SJCRH30 (cell line): ENCODE measurements around the gene CCL17. TPM values are rescaled to one million over a fixed set of nuclear protein-coding genes. Genes with fewer than 3 reads are reported as not detected.
A peak's percentile ranks its signal among the peaks of the same experiment; 100 is the strongest.
"Not testable (repeated sequence)": the region's sequence is repeated elsewhere in the genome, so short reads cannot be mapped to it uniquely, and the experiment has no call there.

Source experiments
- DNase-seq, 2 experiments: peaks; one replicate each; pipeline ENCODE4 v3.0.0-alpha.2; 2015 to 2020
- H3K27ac ChIP-seq: fragments of 250-450 bp; sonication (Bioruptor Pico); 2 replicates; pipeline ENCODE4 v1.5.1; 2020; ENCODE audit warnings: mild to moderate bottlenecking, moderate library complexity
- H3K27me3 ChIP-seq: fragments of 250-450 bp; sonication (Bioruptor Pico); 2 replicates; pipeline ENCODE4 v1.5.1; 2020; ENCODE audit warnings: mild to moderate bottlenecking, moderate library complexity
- H3K36me3 ChIP-seq: fragments of 250-450 bp; sonication (Bioruptor Pico); 2 replicates; pipeline ENCODE4 v1.5.1; 2020; ENCODE audit warnings: mild to moderate bottlenecking, moderate library complexity
- H3K4me1 ChIP-seq: fragments of 250-450 bp; sonication (Bioruptor Pico); 2 replicates; pipeline ENCODE4 v1.5.1; 2020; ENCODE audit warnings: mild to moderate bottlenecking, moderate library complexity
- H3K4me3 ChIP-seq: fragments of 250-450 bp; sonication (Bioruptor Pico); 2 replicates; pipeline ENCODE4 v1.5.1; 2020; ENCODE audit warnings: mild to moderate bottlenecking, moderate library complexity
- H3K9me3 ChIP-seq: fragments of 250-450 bp; sonication (Bioruptor Pico); replicated peaks from 2 replicates; pipeline ENCODE4 v1.5.1; 2020; ENCODE audit warnings: mild to moderate bottlenecking, moderate library complexity
- total RNA-seq: library from RNA; depleted of rRNA; stranded (reverse); fragments of >200 nt; shearing (Covaris generic); gene quantifications from 2 replicates; pipeline ENCODE4 v1.2.3, GENCODE V29; 2014

The CCL17 gene
- total RNA-seq, 1 experiment from 2014 or later, result not detected

GRCh38 chr16:57423152-57423551, 18.6 kb downstream of the CCL17 start:
- Histone ChIP-seq H3K9me3 (no peaks in the 10 kb centered on the region), H3K4me3 (no peak overlapping the region), H3K27ac (no peak overlapping the region), H3K27me3 (no peaks in the 10 kb centered on the region), H3K4me1 (peaks cover 3% of the 10 kb centered on the region; the same call in 1 of the 2 replicates), H3K36me3 (peaks cover 9% of the 10 kb centered on the region)
- DNase-seq, result no peak

GRCh38 chr16:57424583-57424982, 20.0 kb downstream of the CCL17 start:
- Histone ChIP-seq H3K4me3 (no peak overlapping the region), H3K27ac (no peak overlapping the region), H3K9me3 (no peaks in the 10 kb centered on the region), H3K4me1 (no peaks in the 10 kb centered on the region), H3K36me3 (peaks cover 9% of the 10 kb centered on the region), H3K27me3 (no peaks in the 10 kb centered on the region)
- DNase-seq, result no peak

- no peak for DNase-seq
- no peaks in the 10 kb centered on the region for H3K27me3 ChIP-seq
These were observed 21.8 kb downstream of the CCL17 start for GRCh38 chr16:57426356-57426755.

GRCh38 chr16:57427307-57427706, 22.7 kb downstream of the CCL17 start:
- Histone ChIP-seq H3K4me1 (no peaks in the 10 kb centered on the region), H3K36me3 (peaks cover 34% of the 10 kb centered on the region), H3K27me3 (no peaks in the 10 kb centered on the region), H3K27ac (no peak overlapping the region), H3K4me3 (no peak overlapping the region), H3K9me3 (no peaks in the 10 kb centered on the region)
- DNase-seq, result no peak

More at GRCh38 chr16:57426356-57426755, 21.8 kb downstream of the CCL17 start:
- H3K27ac ChIP-seq, result no peak overlapping the region
- H3K4me3 ChIP-seq, result no peak overlapping the region
- no peaks in the 10 kb centered on the region for H3K9me3 ChIP-seq
- peaks cover 24% of the 10 kb centered on the region for H3K36me3 ChIP-seq
- no peaks in the 10 kb centered on the region for H3K4me1 ChIP-seq

GRCh38 chr16:57427824-57428223, 23.3 kb downstream of the CCL17 start:
- no peaks in the 10 kb centered on the region for H3K4me1 ChIP-seq
- H3K9me3 ChIP-seq, result no peaks in the 10 kb centered on the region
- no peaks in the 10 kb centered on the region for H3K27me3 ChIP-seq
- no peak overlapping the region for H3K27ac ChIP-seq
- no peak for DNase-seq
- peaks cover 39% of the 10 kb centered on the region for H3K36me3 ChIP-seq
- H3K4me3 ChIP-seq, result no peak overlapping the region

- peaks cover 61% of the 10 kb centered on the region for H3K36me3 ChIP-seq
- no peak overlapping the region for H3K27ac ChIP-seq
- H3K4me1 ChIP-seq, result no peaks in the 10 kb centered on the region
- H3K27me3 ChIP-seq, result no peaks in the 10 kb centered on the region
- H3K9me3 ChIP-seq, result no peaks in the 10 kb centered on the region
- DNase-seq, result no peak
- no peak overlapping the region for H3K4me3 ChIP-seq
These were observed 26.4 kb downstream of the CCL17 start for GRCh38 chr16:57430955-57431354.

GRCh38 chr16:57432505-57432904, 27.9 kb downstream of the CCL17 start:
- peaks cover 67% of the 10 kb centered on the region for H3K36me3 ChIP-seq
- DNase-seq, result no peak
- no peak overlapping the region for H3K27ac ChIP-seq
- no peaks in the 10 kb centered on the region for H3K9me3 ChIP-seq
- H3K27me3 ChIP-seq, result no peaks in the 10 kb centered on the region
- H3K4me3 ChIP-seq, result no peak overlapping the region
- H3K4me1 ChIP-seq, result no peaks in the 10 kb centered on the region

- DNase-seq, result no peak
- no peak overlapping the region for H3K27ac ChIP-seq
- peaks cover 65% of the 10 kb centered on the region for H3K36me3 ChIP-seq
These were observed 28.4 kb downstream of the CCL17 start for GRCh38 chr16:57432989-57433388.

GRCh38 chr16:57434003-57434402, 29.4 kb downstream of the CCL17 start:
- Histone ChIP-seq H3K4me1 (no peaks in the 10 kb centered on the region), H3K36me3 (peaks cover 73% of the 10 kb centered on the region), H3K27ac (no peak overlapping the region), H3K4me3 (no peak overlapping the region), H3K27me3 (no peaks in the 10 kb centered on the region), H3K9me3 (no peaks in the 10 kb centered on the region)
- no peak for DNase-seq

More at GRCh38 chr16:57432989-57433388, 28.4 kb downstream of the CCL17 start:
- no peak overlapping the region for H3K4me3 ChIP-seq
- no peaks in the 10 kb centered on the region for H3K9me3 ChIP-seq
- no peaks in the 10 kb centered on the region for H3K4me1 ChIP-seq
- H3K27me3 ChIP-seq, result no peaks in the 10 kb centered on the region

- peaks cover 6% of the 10 kb centered on the region; the same call in 1 of the 2 replicates for H3K9me3 ChIP-seq
- no peak overlapping the region for H3K27ac ChIP-seq
- H3K27me3 ChIP-seq, result no peaks in the 10 kb centered on the region
- no peaks in the 10 kb centered on the region for H3K4me1 ChIP-seq
- no peak overlapping the region for H3K4me3 ChIP-seq
- H3K36me3 ChIP-seq, result peaks cover 79% of the 10 kb centered on the region
- no peak for DNase-seq
These were observed 31.3 kb downstream of the CCL17 start for GRCh38 chr16:57435838-57436237.

- H3K27ac ChIP-seq, H3K4me3 ChIP-seq, H3K27me3 ChIP-seq, DNase-seq, H3K9me3 ChIP-seq, H3K4me1 ChIP-seq: not testable (repeated sequence)
- peaks cover 48% of the 10 kb centered on the region for H3K36me3 ChIP-seq
These were observed 35.4 kb downstream of the CCL17 start for GRCh38 chr16:57439947-57440346.

- H3K9me3 ChIP-seq, H3K27ac ChIP-seq, DNase-seq, H3K27me3 ChIP-seq, H3K4me1 ChIP-seq, H3K4me3 ChIP-seq: not testable (repeated sequence)
- H3K36me3 ChIP-seq, result peaks cover 48% of the 10 kb centered on the region
These were observed 36.0 kb downstream of the CCL17 start for GRCh38 chr16:57440551-57440950.

GRCh38 chr16:57444711-57445110, 40.1 kb downstream of the CCL17 start:
- Histone ChIP-seq H3K27ac (no peak overlapping the region), H3K27me3 (no peaks in the 10 kb centered on the region), H3K9me3 (peaks cover 4% of the 10 kb centered on the region; the same call in 1 of the 2 replicates), H3K4me3 (no peak overlapping the region), H3K4me1 (no peaks in the 10 kb centered on the region), H3K36me3 (peaks cover 20% of the 10 kb centered on the region)
- DNase-seq, result no peak

GRCh38 chr16:57445510-57445909, 40.9 kb downstream of the CCL17 start:
- Histone ChIP-seq H3K4me3 (no peak overlapping the region), H3K4me1 (no peaks in the 10 kb centered on the region), H3K9me3 (no peaks in the 10 kb centered on the region; the same call in 1 of the 2 replicates)

GRCh38 chr16:57446531-57447185, 42.1 kb downstream of the CCL17 start:
- H3K27me3 ChIP-seq, result no peaks in the 10 kb centered on the region
- peaks cover 9% of the 10 kb centered on the region for H3K36me3 ChIP-seq
- peak; percentile 45 to 56 for DNase-seq
- peak overlapping the region; percentile 92 for H3K4me3 ChIP-seq
- no peaks in the 10 kb centered on the region for H3K9me3 ChIP-seq
- no peaks in the 10 kb centered on the region for H3K4me1 ChIP-seq
- H3K27ac ChIP-seq, result peak overlapping the region; percentile 90

More at GRCh38 chr16:57445510-57445909, 40.9 kb downstream of the CCL17 start:
- Histone ChIP-seq H3K27me3 (no peaks in the 10 kb centered on the region), H3K36me3 (peaks cover 12% of the 10 kb centered on the region), H3K27ac (no peak overlapping the region)
- DNase-seq, result no peak
